Astrocyte of the cerebellum (primary cell): Measurements from ENCODE around the gene CDC40.

Experiments
- DNase-seq: peaks from one replicate; pipeline ENCODE4 v3.0.0-alpha.2; 2011; ENCODE audit warnings: low read depth
- H3K4me3 ChIP-seq: 2 replicates; pipeline ENCODE4 v1.5.1; 2011; ENCODE audit warnings: mild to moderate bottlenecking, low read depth, low read length, moderate library complexity
- CTCF ChIP-seq: IDR thresholded peaks from 2 replicates; pipeline ENCODE4 v1.5.1; 2012; ENCODE audit warnings: low read length, low read depth, moderate library complexity, mild to moderate bottlenecking; ENCODE audit errors: missing control alignments
- in situ Hi-C: cut with HindIII; loops from 2 replicates; pipeline ENCODE4 v1.10.0; 2017; ENCODE audit warnings: low sequenced_read_pairs

Gene CDC40

GRCh38 chr6:110170081-110170480, 10.1 kb upstream of the CDC40 start:
- no peak overlapping the region for H3K4me3 ChIP-seq
- no peak for DNase-seq
- no peak for TF ChIP-seq CTCF
- in situ Hi-C loops = no loop called here

GRCh38 chr6:110173506-110174132, 6.6 kb upstream of the CDC40 start:
- H3K4me3 ChIP-seq = no peak overlapping the region
- no peak for TF ChIP-seq CTCF
- in situ Hi-C loops = no loop called here
- DNase-seq = no peak

GRCh38 chr6:110178626-110179405, 1.4 kb upstream of the CDC40 start:
- peak overlapping the region; percentile 84 for H3K4me3 ChIP-seq
- peak; percentile 39 for DNase-seq
- TF ChIP-seq CTCF = peak; percentile 86
- in situ Hi-C loops = no loop called here

GRCh38 chr6:110179406-110180227, 610 bp upstream of the CDC40 start, which contains the start of gene WASF1:
Gene WASF1, minus strand, starts transcription at chr6:110179670. Its CDS starts 52,069 bp downstream, at chr6:110127601.
- no peak for TF ChIP-seq CTCF
- in situ Hi-C loops = no loop called here
- H3K4me3 ChIP-seq = peak within 1 kb of the TSS; percentile 84
- DNase-seq = peak; percentile 97

GRCh38 chr6:110181131-110182030, 1.2 kb downstream of the CDC40 start:
- TF ChIP-seq CTCF = no peak
- DNase-seq = no peak
- in situ Hi-C loops = no loop called here
- H3K4me3 ChIP-seq = peak overlapping the region; percentile 84
